ENCODE data around the gene KRTAP2-1.

- TF ChIP-seq POLR2A (IDR thresholded peaks at IDR 0.05) (no peak), CTCF (IDR thresholded peaks at IDR 0.05) (no peak), POLR2AphosphoS5 (IDR thresholded peaks at IDR 0.05) (no peak)
These were observed 20.2 kb downstream of the KRTAP2-1 start, which contains the start of gene KRTAP1-5 for GRCh38 chr17:41026715-41027471.
